GM18907 (cell line): ENCODE data around the gene C13orf42.

Source experiments
- ATAC-seq: cut with Tn5 transposase; IDR thresholded peaks from one replicate; pipeline ENCODE4 v1.9.1; 2021; ENCODE audit warnings: mild to moderate bottlenecking, moderate library complexity; ENCODE audit not compliant: unreplicated experiment

Gene C13orf42

GRCh38 chr13:51067210-51067701 is 43.8 kb downstream of the C13orf42 start:
- ATAC-seq, result no peak

- no peak for ATAC-seq
These were observed 44.8 kb downstream of the C13orf42 start for GRCh38 chr13:51066091-51066831.

- ATAC-seq, result no peak
These were observed 45.5 kb downstream of the C13orf42 start for GRCh38 chr13:51065372-51066090.

- ATAC-seq, result no peak
These were observed 46.3 kb downstream of the C13orf42 start for GRCh38 chr13:51064753-51065152.

- ATAC-seq, result no peak
These were observed 47.2 kb downstream of the C13orf42 start for GRCh38 chr13:51063909-51064308.

GRCh38 chr13:51058461-51059167 is 52.5 kb downstream of the C13orf42 start:
- no peak for ATAC-seq

GRCh38 chr13:51057906-51058305 is 53.2 kb downstream of the C13orf42 start:
- ATAC-seq, result no peak

- ATAC-seq, result no peak
These were observed 54.1 kb downstream of the C13orf42 start for GRCh38 chr13:51057001-51057400.

- ATAC-seq, result no peak
These were observed 58.5 kb downstream of the C13orf42 start for GRCh38 chr13:51052581-51052980.

GRCh38 chr13:51050021-51050830 is 60.8 kb downstream of the C13orf42 start:
- ATAC-seq, result no peak

GRCh38 chr13:51048616-51049015 is 62.5 kb downstream of the C13orf42 start:
- no peak for ATAC-seq

GRCh38 chr13:51048166-51048461 is 63.0 kb downstream of the C13orf42 start:
- ATAC-seq, result no peak

- no peak for ATAC-seq
These were observed 63.5 kb downstream of the C13orf42 start for GRCh38 chr13:51047434-51048165.

- ATAC-seq, result no peak
These were observed 65.6 kb downstream of the C13orf42 start for GRCh38 chr13:51045451-51045850.

GRCh38 chr13:51044023-51044665 is 66.9 kb downstream of the C13orf42 start:
- ATAC-seq, result no peak

GRCh38 chr13:51043310-51043709 is 67.8 kb downstream of the C13orf42 start:
- no peak for ATAC-seq

GRCh38 chr13:51041710-51042109 is 69.4 kb downstream of the C13orf42 start:
- ATAC-seq, result no peak

GRCh38 chr13:51041126-51041525 is 69.9 kb downstream of the C13orf42 start:
- no peak for ATAC-seq

- ATAC-seq, result no peak
These were observed 70.6 kb downstream of the C13orf42 start for GRCh38 chr13:51040431-51040830.

- no peak for ATAC-seq
These were observed 74.7 kb downstream of the C13orf42 start for GRCh38 chr13:51036418-51036817.
